Lower leg skin (tissue), 4 donors: ENCODE results near the gene S100A5. TPM values are rescaled to one million over a fixed set of nuclear protein-coding genes. Genes with fewer than 3 reads are reported as not detected.
A peak's percentile ranks its signal among the peaks of the same experiment; 100 is the strongest.

ENCODE experiments used
- DNase-seq, 2 donors: peaks; one replicate each; pipeline ENCODE4 v3.0.0-alpha.2; 2019; ENCODE audit warnings: low spot score in 2 of 2
- H3K4me3 ChIP-seq: fragments of 200-600 bp; sonication (generic); 2 replicates; pipeline ENCODE4 v1.5.1; 2017; ENCODE audit warnings: mild to moderate bottlenecking, low read depth; ENCODE audit not compliant: poor library complexity, severe bottlenecking
- POLR2A ChIP-seq, 2 donors: fragments of 450-650 bp; IDR thresholded peaks; one replicate each; pipeline ENCODE4 v1.6.1; 2016 to 2017; ENCODE audit warnings: antibody characterized with exemption in 2 of 2, mild to moderate bottlenecking in 1 of 2, moderate library complexity in 1 of 2
- WGBS, 2 donors: methylation state at CpG; one replicate each; pipeline ENCODE4 v1.1.5; 2018; 5-methylcytosine and 5-hydroxymethylcytosine counted together
- intact Hi-C: fragments of 100-400 bp; cut with DNase I; formaldehyde crosslinking; loops from one replicate; pipeline ENCODE4 v1.15.0; 2023; ENCODE audit warnings: low total_unique reads
- total RNA-seq, 4 donors: library from RNA; depleted of rRNA; stranded (reverse); fragments of >200 nt; gene quantifications; one replicate each; pipeline ENCODE4 v1.1.0, GENCODE V29; 2016
- TF ChIP-seq, protein P1 (sequence below), 3 donors: fragments of 450-650 bp; IDR thresholded peaks; one replicate each; pipeline ENCODE4 v1.5.1; 2016; ENCODE audit warnings: antibody characterized with exemption in 3 of 3, mild to moderate bottlenecking in 3 of 3, moderate library complexity in 2 of 3

S100A5 gene
- total RNA-seq, 4 donors from 2014 or later: not detected

DNA sequence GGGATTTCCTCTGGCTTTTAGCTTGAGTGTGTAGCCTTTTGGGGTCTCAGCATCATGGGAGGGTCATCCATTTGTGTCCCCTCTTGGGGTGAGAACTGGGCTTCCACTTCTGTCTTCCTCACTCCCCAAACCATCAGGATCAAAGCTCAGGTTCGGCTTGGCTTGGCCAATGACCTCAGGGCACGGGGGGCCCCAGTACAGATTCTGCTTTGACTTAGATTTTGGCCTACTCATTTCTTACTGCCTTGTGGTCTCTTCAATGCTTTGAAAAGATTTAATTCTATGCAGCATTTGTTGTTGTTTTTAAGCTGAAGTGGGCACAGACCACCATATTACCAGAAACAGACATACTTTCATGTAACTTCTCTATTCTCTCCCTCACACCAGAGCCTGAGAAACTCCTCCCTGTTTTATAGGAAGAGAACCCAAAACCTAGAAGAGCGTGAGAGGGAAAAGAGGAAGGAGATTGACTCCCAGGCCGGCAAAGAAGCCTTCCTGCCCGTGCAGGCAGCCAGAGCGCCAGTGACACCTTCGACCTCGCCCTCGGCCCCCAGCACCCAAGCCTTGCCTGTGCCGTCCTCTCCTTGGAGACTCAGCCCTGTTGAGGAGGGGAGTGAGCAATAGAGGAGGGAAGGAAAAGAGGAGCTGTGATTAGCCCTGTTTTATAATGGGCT is 10.2 kb upstream of the S100A5 start:
- DNase-seq: peak in 1 of 2 donors; percentile 86
- TF ChIP-seq POLR2A (IDR thresholded peaks at IDR 0.05): no peak
- WGBS, 2 donors: 46 to 59% methylated on average over 10 of the region's 10 CpGs
- H3K4me3 ChIP-seq: no peak overlapping the region
- intact Hi-C loops: no loop called here

DNA sequence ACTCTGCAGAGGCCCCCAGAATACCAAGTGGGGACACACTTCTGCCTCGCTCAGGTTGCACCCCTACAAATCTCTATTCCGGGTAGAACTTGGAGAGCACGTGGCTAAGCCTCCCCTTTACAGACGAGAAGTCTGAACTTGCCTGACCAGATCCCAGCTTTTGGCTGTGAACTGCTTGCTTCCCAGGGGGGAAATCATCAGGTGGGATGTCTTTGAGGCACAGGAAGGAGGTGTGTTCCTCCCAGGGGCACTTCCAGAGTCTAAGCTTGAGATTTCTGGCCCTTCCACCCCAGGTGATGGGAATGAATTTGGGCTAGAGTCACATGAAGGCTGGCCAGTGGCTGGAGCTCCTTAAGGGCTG is 9.6 kb upstream of the S100A5 start:
- TF ChIP-seq, protein P1, sequence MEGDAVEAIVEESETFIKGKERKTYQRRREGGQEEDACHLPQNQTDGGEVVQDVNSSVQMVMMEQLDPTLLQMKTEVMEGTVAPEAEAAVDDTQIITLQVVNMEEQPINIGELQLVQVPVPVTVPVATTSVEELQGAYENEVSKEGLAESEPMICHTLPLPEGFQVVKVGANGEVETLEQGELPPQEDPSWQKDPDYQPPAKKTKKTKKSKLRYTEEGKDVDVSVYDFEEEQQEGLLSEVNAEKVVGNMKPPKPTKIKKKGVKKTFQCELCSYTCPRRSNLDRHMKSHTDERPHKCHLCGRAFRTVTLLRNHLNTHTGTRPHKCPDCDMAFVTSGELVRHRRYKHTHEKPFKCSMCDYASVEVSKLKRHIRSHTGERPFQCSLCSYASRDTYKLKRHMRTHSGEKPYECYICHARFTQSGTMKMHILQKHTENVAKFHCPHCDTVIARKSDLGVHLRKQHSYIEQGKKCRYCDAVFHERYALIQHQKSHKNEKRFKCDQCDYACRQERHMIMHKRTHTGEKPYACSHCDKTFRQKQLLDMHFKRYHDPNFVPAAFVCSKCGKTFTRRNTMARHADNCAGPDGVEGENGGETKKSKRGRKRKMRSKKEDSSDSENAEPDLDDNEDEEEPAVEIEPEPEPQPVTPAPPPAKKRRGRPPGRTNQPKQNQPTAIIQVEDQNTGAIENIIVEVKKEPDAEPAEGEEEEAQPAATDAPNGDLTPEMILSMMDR (IDR thresholded peaks at IDR 0.05): no peak
- no peak for TF ChIP-seq POLR2A (IDR thresholded peaks at IDR 0.05)
- no peak overlapping the region for H3K4me3 ChIP-seq
- 31 to 43% methylated on average over 4 of the region's 4 CpGs for WGBS, 2 donors
- intact Hi-C loops: no loop called here
- no peak for DNase-seq

DNA sequence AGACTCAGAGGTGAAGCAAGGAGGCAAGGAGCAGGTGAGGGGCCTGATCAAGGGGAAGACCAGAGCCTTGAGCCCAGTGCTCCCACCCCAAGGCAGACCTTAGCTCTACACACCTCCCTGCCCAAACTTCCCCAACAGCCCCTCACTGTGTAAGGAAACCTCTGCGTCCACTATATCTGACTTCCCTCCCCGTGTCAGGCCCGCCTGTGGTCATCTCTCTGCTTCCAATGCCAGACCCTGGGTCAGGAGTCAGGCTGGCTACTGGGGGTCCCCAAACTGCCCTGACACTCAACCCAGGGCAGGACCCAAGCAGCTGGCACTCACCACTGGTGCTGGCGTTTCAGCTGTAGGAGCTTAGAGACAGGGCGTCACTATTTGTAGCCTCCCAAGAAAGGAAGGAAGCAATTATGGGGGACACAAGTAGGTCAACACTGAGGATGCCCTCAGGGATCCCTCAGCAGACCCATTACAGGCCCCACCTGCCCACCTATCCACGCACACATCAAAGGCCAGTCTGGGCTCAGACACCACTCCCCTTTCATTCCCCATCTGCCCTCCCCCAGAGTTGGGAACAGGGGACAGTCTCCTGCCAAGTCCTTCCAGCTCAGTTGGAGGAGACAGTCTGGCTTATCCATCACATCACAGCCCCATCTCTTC is 9.1 kb upstream of the S100A5 start:
- peak in 1 of 2 donors; percentile 86 for DNase-seq
- no peak overlapping the region for H3K4me3 ChIP-seq
- WGBS, 2 donors: 38 to 51% methylated on average over 6 of the region's 6 CpGs
- TF ChIP-seq, protein P1 (IDR thresholded peaks at IDR 0.05): no peak
- no peak for TF ChIP-seq POLR2A (IDR thresholded peaks at IDR 0.05)
- intact Hi-C loops: no loop called here

DNA sequence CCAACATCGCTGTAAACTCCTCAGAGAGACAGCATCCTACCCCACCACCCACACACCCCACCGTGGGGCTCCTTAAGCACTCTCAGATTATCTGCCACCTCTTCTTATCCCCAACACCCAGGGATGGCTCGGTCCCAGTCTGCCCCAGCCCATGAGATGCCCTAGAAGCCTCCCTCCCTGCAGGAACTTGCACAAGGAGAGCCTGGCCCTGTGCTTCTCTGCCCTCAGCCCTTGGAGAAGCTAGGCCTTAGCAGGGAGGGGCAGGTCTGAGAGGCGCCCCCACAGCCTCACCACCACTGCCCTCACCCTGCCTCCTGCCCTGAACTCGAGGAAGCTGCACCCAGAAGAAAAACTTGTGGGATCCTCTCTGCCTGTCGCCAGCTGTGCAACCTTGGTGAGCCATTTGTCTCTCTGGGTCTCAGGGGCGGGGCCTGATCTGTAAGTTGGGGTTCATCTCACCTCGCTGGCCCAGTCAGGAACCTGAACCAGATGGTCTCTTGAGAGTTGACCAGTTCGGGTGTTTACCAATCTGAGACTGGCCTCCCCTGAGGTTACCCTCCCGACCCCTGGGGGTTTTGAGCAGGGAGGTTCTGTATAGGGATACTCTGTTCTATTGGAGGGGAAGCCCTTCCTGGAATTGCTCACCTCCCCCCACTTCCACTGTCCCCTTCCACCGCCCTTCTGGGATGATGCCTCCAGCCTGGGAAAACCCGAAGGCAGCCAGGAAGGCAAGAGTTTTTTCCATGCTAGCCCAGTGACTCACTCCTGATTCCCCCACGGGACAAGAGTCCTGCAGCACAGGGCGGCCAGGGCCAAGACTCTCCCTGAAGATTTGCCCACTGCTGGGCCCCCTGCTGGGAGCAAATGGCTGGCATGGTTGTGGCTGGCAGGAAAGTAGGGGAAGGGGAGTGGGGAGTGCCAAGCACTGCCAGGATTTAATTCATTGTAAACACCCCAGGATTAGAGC is 8.3 kb upstream of the S100A5 start, which contains the start of gene S100A3:
Gene S100A3 (minus strand): TSS at position 537 of the 967 bp plus-strand sequence. CDS start 773 bp downstream, outside the sequence.
- no peak for TF ChIP-seq POLR2A (IDR thresholded peaks at IDR 0.05)
- TF ChIP-seq, protein P1 (IDR thresholded peaks at IDR 0.05): no peak
- peak; percentile 78 to 95 for DNase-seq
- 28 to 39% methylated on average over 14 of the region's 14 CpGs for WGBS, 2 donors
- H3K4me3 ChIP-seq: no peak within 1 kb of the TSS
- intact Hi-C loops: no loop called here

DNA sequence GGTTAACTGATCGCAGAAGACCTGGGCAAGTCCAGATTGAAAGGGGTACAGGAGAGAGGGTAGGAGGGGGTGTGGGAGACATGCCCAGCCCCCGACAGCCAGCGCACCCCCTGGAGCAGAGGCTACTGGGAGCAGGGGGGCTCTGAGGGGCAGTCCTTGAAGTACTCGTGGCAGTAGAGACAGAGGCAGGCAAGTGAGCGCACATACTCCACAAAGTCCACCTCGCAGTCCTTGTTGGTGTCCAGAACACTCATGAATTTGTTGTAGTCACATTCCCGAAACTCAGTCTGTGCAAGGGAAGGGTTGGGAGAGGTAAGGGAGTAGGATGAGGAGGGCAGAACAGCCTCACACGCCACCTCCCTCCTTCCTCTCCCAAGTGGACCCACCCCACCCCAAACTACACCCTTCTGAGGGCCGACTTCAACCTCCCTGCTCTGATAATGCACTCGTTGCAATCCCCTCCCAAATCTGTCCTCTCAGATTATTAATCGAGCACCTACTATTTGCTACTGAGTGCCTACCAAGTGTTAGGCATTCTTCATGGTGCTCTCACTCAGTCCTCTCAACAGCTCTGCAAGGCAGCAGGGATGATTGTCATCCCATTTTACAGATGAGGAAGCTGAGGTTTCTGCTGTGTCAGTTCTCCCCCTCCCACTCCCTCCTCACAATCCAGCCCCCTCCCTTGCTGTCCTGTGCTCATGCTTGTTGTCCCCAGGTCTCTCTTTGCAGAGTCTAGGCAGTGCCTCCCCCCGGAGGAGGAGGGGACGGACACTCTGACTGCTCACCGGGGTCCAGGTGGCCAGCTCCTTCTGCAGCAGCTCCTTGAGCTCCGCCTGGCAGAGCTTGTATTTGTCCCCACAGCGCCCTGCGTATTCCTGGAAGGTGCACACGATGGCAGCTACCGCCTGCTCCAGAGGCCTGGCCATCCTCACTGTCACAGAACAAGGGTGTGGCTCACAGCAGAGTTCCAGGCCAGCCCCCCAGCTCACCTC is 7.1 kb upstream of the S100A5 start:
- WGBS, 2 donors: 55 to 66% methylated on average over 19 of the region's 19 CpGs
- intact Hi-C loops: no loop called here
- DNase-seq: peak in 1 of 2 donors; percentile 82
- TF ChIP-seq, protein P1 (IDR thresholded peaks at IDR 0.05): no peak
- TF ChIP-seq POLR2A (IDR thresholded peaks at IDR 0.05): no peak
- H3K4me3 ChIP-seq: no peak overlapping the region
